Bronchial epithelial cell (primary cell): ENCODE data around the gene CDH3. TPM values are rescaled to one million over a fixed set of nuclear protein-coding genes. Genes with fewer than 3 reads are reported as not detected.

ENCODE experiments used
- DNase-seq: peaks from one replicate; pipeline ENCODE4 v3.0.0-alpha.2; 2010; ENCODE audit warnings: low read depth
- FAIRE-seq: peaks from 2 replicates; lab custom pipeline; 2011; peaks lifted over from hg19 to GRCh38; lab: Jason Lieb, UNC
- H3K27me3 ChIP-seq: 2 replicates; pipeline ENCODE4 v1.5.1; 2011; ENCODE audit warnings: low read length; ENCODE audit not compliant: control insufficient read depth, insufficient read depth
- H3K36me3 ChIP-seq: 2 replicates; pipeline ENCODE4 v1.5.1; 2011; ENCODE audit warnings: low read length; ENCODE audit not compliant: control insufficient read depth, insufficient read depth
- H3K4me3 ChIP-seq: 2 replicates; pipeline ENCODE4 v1.5.1; 2011; ENCODE audit warnings: mild to moderate bottlenecking, low read depth, low read length, control low read depth
- total RNA-seq: library from RNA; depleted of rRNA; stranded (reverse); fragments of >200 nt; gene quantifications from 2 replicates; pipeline ENCODE4 v1.2.1, GENCODE V29; 2014
- TF ChIP-seq, protein P1 (sequence below): IDR thresholded peaks from 2 replicates; pipeline ENCODE4 v1.5.1; 2011; ENCODE audit warnings: mild to moderate bottlenecking, moderate library complexity, low read length, control low read depth, inconsistent platforms; ENCODE audit not compliant: insufficient read depth, severe bottlenecking

Gene CDH3
- total RNA-seq, 1 donor from 2014 or later, result 564 TPM

DNA sequence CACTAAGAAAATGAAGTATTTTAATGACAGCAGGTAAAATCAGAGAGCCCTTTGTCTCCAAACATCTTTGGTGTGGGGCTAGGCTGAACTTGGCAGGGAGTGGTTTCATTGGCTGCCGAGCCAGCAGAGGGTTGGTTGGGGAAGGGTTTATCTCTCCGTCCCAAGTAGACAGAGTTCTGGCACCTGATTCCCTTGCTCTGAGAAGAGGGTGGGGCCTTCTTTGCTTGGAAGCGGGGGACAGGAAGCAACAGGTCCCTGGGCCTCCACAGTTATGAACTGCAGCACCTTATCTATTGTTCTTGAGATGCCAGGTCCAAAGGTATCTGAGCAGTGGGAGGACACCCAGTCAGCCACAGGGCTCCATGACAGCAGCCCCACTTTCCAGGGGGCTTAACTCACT lies 79.7 kb downstream of the CDH3 start:
- Histone ChIP-seq H3K27me3 (no peaks in the 10 kb centered on the region), H3K36me3 (no peaks in the 10 kb centered on the region), H3K4me3 (no peak overlapping the region)
- FAIRE-seq (no peak), DNase-seq (no peak)
- TF ChIP-seq, protein P1, sequence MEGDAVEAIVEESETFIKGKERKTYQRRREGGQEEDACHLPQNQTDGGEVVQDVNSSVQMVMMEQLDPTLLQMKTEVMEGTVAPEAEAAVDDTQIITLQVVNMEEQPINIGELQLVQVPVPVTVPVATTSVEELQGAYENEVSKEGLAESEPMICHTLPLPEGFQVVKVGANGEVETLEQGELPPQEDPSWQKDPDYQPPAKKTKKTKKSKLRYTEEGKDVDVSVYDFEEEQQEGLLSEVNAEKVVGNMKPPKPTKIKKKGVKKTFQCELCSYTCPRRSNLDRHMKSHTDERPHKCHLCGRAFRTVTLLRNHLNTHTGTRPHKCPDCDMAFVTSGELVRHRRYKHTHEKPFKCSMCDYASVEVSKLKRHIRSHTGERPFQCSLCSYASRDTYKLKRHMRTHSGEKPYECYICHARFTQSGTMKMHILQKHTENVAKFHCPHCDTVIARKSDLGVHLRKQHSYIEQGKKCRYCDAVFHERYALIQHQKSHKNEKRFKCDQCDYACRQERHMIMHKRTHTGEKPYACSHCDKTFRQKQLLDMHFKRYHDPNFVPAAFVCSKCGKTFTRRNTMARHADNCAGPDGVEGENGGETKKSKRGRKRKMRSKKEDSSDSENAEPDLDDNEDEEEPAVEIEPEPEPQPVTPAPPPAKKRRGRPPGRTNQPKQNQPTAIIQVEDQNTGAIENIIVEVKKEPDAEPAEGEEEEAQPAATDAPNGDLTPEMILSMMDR, result no peak

- TF ChIP-seq, protein P1, result no peak
- no peaks in the 10 kb centered on the region for H3K27me3 ChIP-seq
- H3K4me3 ChIP-seq, result no peak overlapping the region
- peak; percentile 60 for FAIRE-seq
- no peak for DNase-seq
- no peaks in the 10 kb centered on the region for H3K36me3 ChIP-seq
These were observed 83.4 kb downstream of the CDH3 start for GRCh38 chr16:68728523-68728922.

- FAIRE-seq (no peak), DNase-seq (no peak)
- H3K4me3 ChIP-seq, result no peak overlapping the region
- TF ChIP-seq, protein P1, result no peak
- no peaks in the 10 kb centered on the region for H3K27me3 ChIP-seq
- no peaks in the 10 kb centered on the region for H3K36me3 ChIP-seq
These were observed 86.5 kb downstream of the CDH3 start for GRCh38 chr16:68731637-68732036.

- FAIRE-seq (no peak), DNase-seq (peak; percentile 78)
- no peak overlapping the region for H3K4me3 ChIP-seq
- TF ChIP-seq, protein P1, result no peak
- H3K27me3 ChIP-seq, result no peaks in the 10 kb centered on the region
- no peaks in the 10 kb centered on the region for H3K36me3 ChIP-seq
These were observed 87.1 kb downstream of the CDH3 start for GRCh38 chr16:68732042-68732680.

DNA sequence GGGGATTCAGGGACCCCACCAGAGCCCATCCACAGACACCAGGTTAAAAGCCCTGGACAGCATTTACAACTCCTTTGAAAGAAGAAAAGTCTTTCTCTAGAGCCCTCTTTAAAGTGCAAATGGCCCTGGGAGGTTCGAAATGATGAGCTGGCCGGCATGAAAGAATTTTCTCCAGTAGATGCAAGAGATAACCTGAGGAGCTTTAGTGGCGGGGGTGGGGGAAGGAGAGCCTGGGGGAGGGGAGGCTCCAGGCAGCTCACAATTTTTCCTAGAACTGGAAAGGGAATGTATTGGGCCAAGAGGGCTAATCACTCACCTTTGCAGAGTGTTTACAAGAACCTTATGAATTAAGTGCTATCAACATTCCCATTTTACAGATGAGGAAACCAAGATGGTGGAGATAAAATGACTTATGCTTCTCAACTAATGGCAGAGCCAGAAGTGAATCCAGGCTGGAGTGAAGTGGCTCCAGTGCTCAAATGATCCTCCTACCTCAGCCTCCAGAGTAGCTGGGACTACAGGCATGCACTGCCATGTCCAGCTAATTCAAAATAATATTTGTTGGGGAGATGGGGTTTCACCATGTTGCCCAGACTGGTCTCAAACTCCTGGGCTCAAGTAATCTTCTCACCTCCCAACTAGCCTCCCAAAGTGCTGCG lies 87.8 kb downstream of the CDH3 start:
- Histone ChIP-seq H3K4me3 (no peak overlapping the region), H3K36me3 (no peaks in the 10 kb centered on the region), H3K27me3 (no peaks in the 10 kb centered on the region)
- no peak for DNase-seq
- TF ChIP-seq, protein P1, result no peak
- FAIRE-seq, result no peak

GRCh38 chr16:68733570-68733969 lies 88.5 kb downstream of the CDH3 start:
- H3K36me3 ChIP-seq, result peaks cover 3% of the 10 kb centered on the region
- FAIRE-seq (no peak), DNase-seq (no peak)
- H3K4me3 ChIP-seq, result no peak overlapping the region
- TF ChIP-seq, protein P1, result no peak
- no peaks in the 10 kb centered on the region for H3K27me3 ChIP-seq
